Neural cell (in vitro differentiated cells): ENCODE results near the gene NUP210L.
"Not testable (repeated sequence)": the region's sequence is repeated elsewhere in the genome, so short reads cannot be mapped to it uniquely, and the experiment has no call there.

Experiments used
- EP300 ChIP-seq: fragments of 450-650 bp; conservative IDR thresholded peaks from 2 replicates; pipeline ENCODE4 v1.6.1; 2014; ENCODE audit warnings: antibody characterized with exemption, mild to moderate bottlenecking, moderate library complexity; ENCODE audit not compliant: poor library complexity, severe bottlenecking
- EZH2 ChIP-seq: fragments of 200-600, 300-800 bp; shearing (Covaris generic), sonication (generic); IDR thresholded peaks from 2 replicates; pipeline ENCODE4 v1.6.1; 2014; ENCODE audit warnings: antibody characterized with exemption, low read length, borderline replicate concordance, mild to moderate bottlenecking; ENCODE audit not compliant: insufficient read depth, poor library complexity, severe bottlenecking
- MXI1 ChIP-seq: fragments of 450-650 bp; conservative IDR thresholded peaks from 2 replicates; pipeline ENCODE4 v1.6.1; 2014; ENCODE audit warnings: antibody characterized with exemption, mild to moderate bottlenecking; ENCODE audit not compliant: poor library complexity, severe bottlenecking
- REST ChIP-seq: IDR thresholded peaks from 2 replicates; pipeline ENCODE4 v1.6.1; 2012; ENCODE audit warnings: borderline replicate concordance
- TAF1 ChIP-seq: IDR thresholded peaks from 2 replicates; pipeline ENCODE4 v1.6.1; 2012; ENCODE audit warnings: low read depth
- TF ChIP-seq, protein P1 (sequence below): fragments of 450-650 bp; IDR thresholded peaks from 2 replicates; pipeline ENCODE4 v1.5.1; 2014; ENCODE audit warnings: antibody characterized with exemption, mild to moderate bottlenecking, moderate library complexity; ENCODE audit not compliant: poor library complexity, severe bottlenecking

GRCh38 chr1:153979091-153979490 is 175.8 kb downstream of the NUP210L start:
- TF ChIP-seq EP300, EZH2, TAF1, MXI1, REST: not testable (repeated sequence)
- TF ChIP-seq, protein P1, sequence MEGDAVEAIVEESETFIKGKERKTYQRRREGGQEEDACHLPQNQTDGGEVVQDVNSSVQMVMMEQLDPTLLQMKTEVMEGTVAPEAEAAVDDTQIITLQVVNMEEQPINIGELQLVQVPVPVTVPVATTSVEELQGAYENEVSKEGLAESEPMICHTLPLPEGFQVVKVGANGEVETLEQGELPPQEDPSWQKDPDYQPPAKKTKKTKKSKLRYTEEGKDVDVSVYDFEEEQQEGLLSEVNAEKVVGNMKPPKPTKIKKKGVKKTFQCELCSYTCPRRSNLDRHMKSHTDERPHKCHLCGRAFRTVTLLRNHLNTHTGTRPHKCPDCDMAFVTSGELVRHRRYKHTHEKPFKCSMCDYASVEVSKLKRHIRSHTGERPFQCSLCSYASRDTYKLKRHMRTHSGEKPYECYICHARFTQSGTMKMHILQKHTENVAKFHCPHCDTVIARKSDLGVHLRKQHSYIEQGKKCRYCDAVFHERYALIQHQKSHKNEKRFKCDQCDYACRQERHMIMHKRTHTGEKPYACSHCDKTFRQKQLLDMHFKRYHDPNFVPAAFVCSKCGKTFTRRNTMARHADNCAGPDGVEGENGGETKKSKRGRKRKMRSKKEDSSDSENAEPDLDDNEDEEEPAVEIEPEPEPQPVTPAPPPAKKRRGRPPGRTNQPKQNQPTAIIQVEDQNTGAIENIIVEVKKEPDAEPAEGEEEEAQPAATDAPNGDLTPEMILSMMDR = not testable (repeated sequence)
